ENCODE results near the gene CCNL1.

The CCNL1 gene

GRCh38 chr3:157122832-157123427 lies 37.0 kb downstream of the CCNL1 start:
- POLR2A ChIA-PET: interaction anchor here (2.4 kb wide), 1 partner anchor 34 kb away, joined by 9 read pairs; no protein-coding TSS in a partner anchor

GRCh38 chr3:157122116-157122515 lies 37.8 kb downstream of the CCNL1 start:
- ChIA-PET CTCF (no interaction called here), POLR2A (interaction anchor here (2.4 kb wide), 1 partner anchor 34 kb away, joined by 9 read pairs; no protein-coding TSS in a partner anchor)
- DNase-seq (ENCODE audit: extremely low spot score): no peak
- TF ChIP-seq BHLHE40 (IDR thresholded peaks at IDR 0.05; ENCODE audit: borderline replicate concordance): no peak
- TF ChIP-seq FOXK2 (IDR thresholded peaks at IDR 0.05): no peak
- TF ChIP-seq LEF1 (IDR thresholded peaks at IDR 0.05; ENCODE audit: borderline replicate concordance): no peak
- TF ChIP-seq FOXA1 (IDR thresholded peaks at IDR 0.05): no peak
- TF ChIP-seq SUZ12 (IDR thresholded peaks at IDR 0.05): no peak
- TF ChIP-seq CTBP1 (IDR thresholded peaks at IDR 0.05; ENCODE audit: borderline replicate concordance): no peak
- TF ChIP-seq ZNF384 (IDR thresholded peaks at IDR 0.05): no peak
- TF ChIP-seq ELF4 (IDR thresholded peaks at IDR 0.05): no peak
- TF ChIP-seq ARNT (IDR thresholded peaks at IDR 0.05): no peak
- no peak for TF ChIP-seq NFRKB (IDR thresholded peaks at IDR 0.05)
- no peak for TF ChIP-seq HDGF (IDR thresholded peaks at IDR 0.05; ENCODE audit: borderline replicate concordance)
- TF ChIP-seq TARDBP (IDR thresholded peaks at IDR 0.05): no peak
- no peak for TF ChIP-seq FOXM1 (IDR thresholded peaks at IDR 0.05; ENCODE audit: borderline replicate concordance)
- no peak for TF ChIP-seq L3MBTL2 (conservative IDR thresholded peaks at IDR 0.05)
- TF ChIP-seq, protein P1, sequence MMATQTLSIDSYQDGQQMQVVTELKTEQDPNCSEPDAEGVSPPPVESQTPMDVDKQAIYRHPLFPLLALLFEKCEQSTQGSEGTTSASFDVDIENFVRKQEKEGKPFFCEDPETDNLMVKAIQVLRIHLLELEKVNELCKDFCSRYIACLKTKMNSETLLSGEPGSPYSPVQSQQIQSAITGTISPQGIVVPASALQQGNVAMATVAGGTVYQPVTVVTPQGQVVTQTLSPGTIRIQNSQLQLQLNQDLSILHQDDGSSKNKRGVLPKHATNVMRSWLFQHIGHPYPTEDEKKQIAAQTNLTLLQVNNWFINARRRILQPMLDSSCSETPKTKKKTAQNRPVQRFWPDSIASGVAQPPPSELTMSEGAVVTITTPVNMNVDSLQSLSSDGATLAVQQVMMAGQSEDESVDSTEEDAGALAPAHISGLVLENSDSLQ (IDR thresholded peaks at IDR 0.05): no peak
- no peak for TF ChIP-seq SP1 (IDR thresholded peaks at IDR 0.05)

More at GRCh38 chr3:157122832-157123427, 37.0 kb downstream of the CCNL1 start:
- TF ChIP-seq FOXM1 (IDR thresholded peaks at IDR 0.05; ENCODE audit: borderline replicate concordance): no peak
- TF ChIP-seq, protein P1 (IDR thresholded peaks at IDR 0.05): no peak
- no peak for TF ChIP-seq LEF1 (IDR thresholded peaks at IDR 0.05; ENCODE audit: borderline replicate concordance)
- no peak for TF ChIP-seq HDGF (IDR thresholded peaks at IDR 0.05; ENCODE audit: borderline replicate concordance)
- no peak for TF ChIP-seq ARNT (IDR thresholded peaks at IDR 0.05)
- TF ChIP-seq SP1 (IDR thresholded peaks at IDR 0.05): no peak
- no peak for TF ChIP-seq CTBP1 (IDR thresholded peaks at IDR 0.05; ENCODE audit: borderline replicate concordance)
- TF ChIP-seq L3MBTL2 (conservative IDR thresholded peaks at IDR 0.05): no peak
- TF ChIP-seq FOXK2 (IDR thresholded peaks at IDR 0.05): no peak
- no peak for TF ChIP-seq SUZ12 (IDR thresholded peaks at IDR 0.05)
- TF ChIP-seq FOXA1 (IDR thresholded peaks at IDR 0.05): no peak
- TF ChIP-seq ZNF384 (IDR thresholded peaks at IDR 0.05): no peak
- no peak for TF ChIP-seq ELF4 (IDR thresholded peaks at IDR 0.05)
- no peak for TF ChIP-seq NFRKB (IDR thresholded peaks at IDR 0.05)
- no peak for TF ChIP-seq TARDBP (IDR thresholded peaks at IDR 0.05)
- TF ChIP-seq BHLHE40 (IDR thresholded peaks at IDR 0.05; ENCODE audit: borderline replicate concordance): no peak
- CTCF ChIA-PET: no interaction called here
- DNase-seq (ENCODE audit: extremely low spot score): no peak

DNA sequence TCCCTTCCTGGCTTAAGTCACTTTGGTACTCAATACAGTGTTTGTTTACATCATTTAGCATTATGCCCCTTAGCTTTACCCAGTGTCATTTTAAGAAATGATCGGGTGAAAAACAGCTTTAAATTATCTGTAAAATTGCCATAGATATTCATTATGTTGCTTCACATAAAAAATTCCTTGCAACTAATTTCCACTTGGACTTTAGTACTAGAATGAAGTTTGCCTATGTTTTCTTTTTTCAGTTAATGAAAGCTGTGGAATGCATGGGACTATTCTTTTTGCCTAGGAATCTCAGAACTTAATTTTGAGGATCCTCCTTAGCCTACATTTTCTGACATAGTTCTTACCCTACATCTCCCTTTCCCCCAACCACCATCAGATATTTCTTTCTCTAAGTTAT lies 38.4 kb downstream of the CCNL1 start:
- ChIA-PET CTCF (no interaction called here), POLR2A (no interaction called here)
- TF ChIP-seq FOXM1 (IDR thresholded peaks at IDR 0.05; ENCODE audit: borderline replicate concordance) (no peak), TARDBP (IDR thresholded peaks at IDR 0.05) (no peak), HDGF (IDR thresholded peaks at IDR 0.05; ENCODE audit: borderline replicate concordance) (no peak), ZNF384 (IDR thresholded peaks at IDR 0.05) (no peak)
- DNase-seq (ENCODE audit: extremely low spot score): no peak

GRCh38 chr3:157120071-157120892 lies 39.7 kb downstream of the CCNL1 start:
- DNase-seq (ENCODE audit: extremely low spot score): no peak
- ChIA-PET CTCF (no interaction called here), POLR2A (no interaction called here)
- TF ChIP-seq NFRKB (IDR thresholded peaks at IDR 0.05) (no peak), ARNT (IDR thresholded peaks at IDR 0.05) (no peak), TARDBP (IDR thresholded peaks at IDR 0.05) (no peak), LEF1 (IDR thresholded peaks at IDR 0.05; ENCODE audit: borderline replicate concordance) (no peak), L3MBTL2 (conservative IDR thresholded peaks at IDR 0.05) (no peak), SUZ12 (IDR thresholded peaks at IDR 0.05) (no peak), BHLHE40 (IDR thresholded peaks at IDR 0.05; ENCODE audit: borderline replicate concordance) (no peak), CTBP1 (IDR thresholded peaks at IDR 0.05; ENCODE audit: borderline replicate concordance) (no peak), FOXK2 (IDR thresholded peaks at IDR 0.05) (no peak), SP1 (IDR thresholded peaks at IDR 0.05) (no peak), FOXM1 (IDR thresholded peaks at IDR 0.05; ENCODE audit: borderline replicate concordance) (no peak), ZNF384 (IDR thresholded peaks at IDR 0.05) (no peak)
- TF ChIP-seq, protein P1 (IDR thresholded peaks at IDR 0.05): no peak

GRCh38 chr3:157119369-157119951 lies 40.5 kb downstream of the CCNL1 start:
- CTCF ChIA-PET: no interaction called here
- POLR2A ChIA-PET: no interaction called here
- TF ChIP-seq CTBP1 (IDR thresholded peaks at IDR 0.05; ENCODE audit: borderline replicate concordance) (no peak), FOXA1 (IDR thresholded peaks at IDR 0.05) (no peak), SUZ12 (IDR thresholded peaks at IDR 0.05) (no peak), SP1 (IDR thresholded peaks at IDR 0.05) (no peak), FOXK2 (IDR thresholded peaks at IDR 0.05) (no peak), FOXM1 (IDR thresholded peaks at IDR 0.05; ENCODE audit: borderline replicate concordance) (no peak), ARNT (IDR thresholded peaks at IDR 0.05) (no peak), BHLHE40 (IDR thresholded peaks at IDR 0.05; ENCODE audit: borderline replicate concordance) (no peak), L3MBTL2 (conservative IDR thresholded peaks at IDR 0.05) (no peak), HDGF (IDR thresholded peaks at IDR 0.05; ENCODE audit: borderline replicate concordance) (no peak), ZNF384 (IDR thresholded peaks at IDR 0.05) (no peak), ELF4 (IDR thresholded peaks at IDR 0.05) (no peak), TARDBP (IDR thresholded peaks at IDR 0.05) (no peak), LEF1 (IDR thresholded peaks at IDR 0.05; ENCODE audit: borderline replicate concordance) (no peak), NFRKB (IDR thresholded peaks at IDR 0.05) (no peak)
- TF ChIP-seq, protein P1 (IDR thresholded peaks at IDR 0.05): no peak
- DNase-seq (ENCODE audit: extremely low spot score): no peak

Measured in HEK293T (cell line).